H1 (cell line): Measurements from ENCODE around the gene PGLYRP4. TPM values are rescaled to one million over a fixed set of nuclear protein-coding genes. Genes with fewer than 3 reads are reported as not detected.

Experiments
- CTCF ChIA-PET: fragments of 300-600 bp; sonication (Branson Sonifier 250); formaldehyde crosslinking; loops from one replicate; lab custom pipeline; 2021; ENCODE audit not compliant: partially characterized antibody; lab: Charles Lee
- POLR2A ChIA-PET: fragments of 300-600 bp; sonication (Branson Sonifier 250); formaldehyde crosslinking; loops from one replicate; lab custom pipeline; 2021; ENCODE audit warnings: inconsistent platforms; ENCODE audit not compliant: partially characterized antibody; lab: Charles Lee
- DNase-seq, 2 experiments: peaks; one replicate each; pipeline versions ENCODE4 v3.0.0 to v3.0.0-alpha.2; 2010 to 2022; ENCODE audit warnings: low spot score in 2 of 2, low read depth in 1 of 2, mixed read lengths in 1 of 2
- FAIRE-seq: peaks from 2 replicates; lab custom pipeline; 2011; peaks lifted over from hg19 to GRCh38; lab: Jason Lieb, UNC
- H2AFZ ChIP-seq: 2 replicates; pipeline ENCODE4 v1.8.1; 2012; ENCODE audit warnings: low read length, inconsistent platforms
- H2AK5ac ChIP-seq: 2 replicates; pipeline ENCODE4 v1.6.1; 2013; ENCODE audit warnings: low read depth, low read length
- H2BK120ac ChIP-seq: replicated peaks from 2 replicates; pipeline ENCODE3; 2013; ENCODE audit warnings: low read depth, low read length, inconsistent platforms
- H2BK12ac ChIP-seq: 2 replicates; pipeline ENCODE4 v1.6.1; 2013; ENCODE audit warnings: low read depth, low read length
- H2BK15ac ChIP-seq: 2 replicates; pipeline ENCODE4 v1.6.1; 2013; ENCODE audit warnings: low read length
- H2BK20ac ChIP-seq: 2 replicates; pipeline ENCODE4 v1.6.1; 2013; ENCODE audit warnings: low read length
- H2BK5ac ChIP-seq: 2 replicates; pipeline ENCODE4 v1.6.1; 2013; ENCODE audit warnings: low read depth, low read length
- H3K14ac ChIP-seq: 2 replicates; pipeline ENCODE4 v1.6.1; 2013; ENCODE audit warnings: inconsistent platforms; ENCODE audit not compliant: insufficient read length
- H3K18ac ChIP-seq: 2 replicates; pipeline ENCODE4 v1.6.1; 2013; ENCODE audit warnings: low read length; ENCODE audit errors: extremely low read depth
- H3K23ac ChIP-seq: 2 replicates; pipeline ENCODE4 v1.6.1; 2013; ENCODE audit warnings: inconsistent platforms; ENCODE audit not compliant: insufficient read length
- H3K23me2 ChIP-seq: 2 replicates; pipeline ENCODE4 v1.6.1; 2013; ENCODE audit warnings: low read depth, low read length
- H3K27ac ChIP-seq: 2 replicates; pipeline ENCODE4 v1.6.1; 2011; ENCODE audit warnings: low read depth, low read length, inconsistent platforms
- H3K27me3 ChIP-seq, 4 experiments: replicated peaks in 1 of 4; 1 replicate in 1 of 4; 2 replicates in 3 of 4; pipeline versions ENCODE4 v1.6.1 to v1.8.1; 2011 to 2013; ENCODE audit warnings: low read length in 3 of 4, mild to moderate bottlenecking in 3 of 4, inconsistent platforms in 2 of 4, mixed read lengths in 2 of 4, moderate library complexity in 1 of 4; ENCODE audit not compliant: control insufficient read depth in 3 of 4, insufficient read depth in 3 of 4; ENCODE audit errors: extremely low read depth in 1 of 4
- H3K36me3 ChIP-seq, 4 experiments: 2 replicates each; pipeline versions ENCODE4 v1.6.1 to v1.8.1; 2011 to 2013; ENCODE audit warnings: mild to moderate bottlenecking in 4 of 4, low read length in 3 of 4, moderate library complexity in 2 of 4, control low read depth in 1 of 4, inconsistent platforms in 1 of 4; ENCODE audit not compliant: insufficient read depth in 4 of 4, control insufficient read depth in 2 of 4
- H3K4ac ChIP-seq: replicated peaks from 2 replicates; pipeline ENCODE3; 2013; ENCODE audit warnings: low read length, low read depth, mixed read lengths, inconsistent platforms; ENCODE audit not compliant: insufficient read length
- H3K4me1 ChIP-seq, 4 experiments: replicated peaks in 1 of 4; 1 replicate in 1 of 4; 2 replicates in 3 of 4; pipeline versions ENCODE4 v1.6.1 to v1.8.1; 2011 to 2013; ENCODE audit warnings: low read length in 3 of 4, inconsistent platforms in 2 of 4, mixed read lengths in 1 of 4; ENCODE audit not compliant: insufficient read depth in 4 of 4, control insufficient read depth in 3 of 4
- H3K4me2 ChIP-seq, 2 experiments: 2 replicates each; pipeline versions ENCODE4 v1.6.1 to v1.8.1; 2011 to 2013; ENCODE audit warnings: low read depth in 2 of 2, low read length in 2 of 2, control low read depth in 1 of 2, inconsistent platforms in 1 of 2, mild to moderate bottlenecking in 1 of 2; ENCODE audit not compliant: insufficient read depth in 1 of 2
- H3K4me3 ChIP-seq, 4 experiments: fragments of 200-600, 300-600 bp in 1 of 4; sonication (generic), shearing (Covaris generic), sonication (Bioruptor Twin) in 1 of 4; 2 replicates each; pipeline versions ENCODE4 v1.5.1 to v1.8.1; 2011 to 2016; ENCODE audit warnings: low read length in 4 of 4, low read depth in 3 of 4, control low read depth in 2 of 4, inconsistent platforms in 2 of 4, mild to moderate bottlenecking in 2 of 4, mixed read lengths in 1 of 4, moderate library complexity in 1 of 4; ENCODE audit not compliant: insufficient read depth in 2 of 4; ENCODE audit errors: extremely low read depth in 1 of 4
- H3K56ac ChIP-seq: replicated peaks from 2 replicates; pipeline ENCODE3; 2013; ENCODE audit warnings: low read depth, mild to moderate bottlenecking, mixed read lengths, low read length, inconsistent platforms; ENCODE audit not compliant: insufficient read length
- H3K79me1 ChIP-seq: 2 replicates; pipeline ENCODE4 v1.6.1; 2013; ENCODE audit warnings: low read depth, low read length, control low read depth
- H3K79me2 ChIP-seq, 2 experiments: 2 replicates each; pipeline versions ENCODE4 v1.6.1 to v1.8.1; 2012 to 2013; ENCODE audit warnings: low read length in 2 of 2, mild to moderate bottlenecking in 2 of 2, inconsistent platforms in 1 of 2; ENCODE audit not compliant: insufficient read depth in 2 of 2, control insufficient read depth in 1 of 2
- H3K9ac ChIP-seq, 4 experiments: replicated peaks in 1 of 4; 1 replicate in 1 of 4; 2 replicates in 3 of 4; pipeline versions ENCODE4 v1.6.1 to v1.8.1; 2011 to 2013; ENCODE audit warnings: low read depth in 3 of 4, low read length in 3 of 4, control low read depth in 2 of 4, mild to moderate bottlenecking in 2 of 4, moderate library complexity in 2 of 4, inconsistent platforms in 1 of 4; ENCODE audit errors: extremely low read depth in 1 of 4
- H3K9me3 ChIP-seq, 2 experiments: 2 replicates each; pipeline versions ENCODE4 v1.6.1 to v1.8.1; 2012 to 2013; ENCODE audit warnings: mild to moderate bottlenecking in 2 of 2, moderate library complexity in 2 of 2, control low read depth in 1 of 2, inconsistent platforms in 1 of 2, low read depth in 1 of 2, low read length in 1 of 2, mixed read lengths in 1 of 2; ENCODE audit not compliant: insufficient read depth in 2 of 2
- H4K20me1 ChIP-seq, 2 experiments: replicated peaks in 1 of 2; 2 replicates each; pipeline versions ENCODE3 to v1.8.1; 2011 to 2013; ENCODE audit warnings: inconsistent platforms in 2 of 2, low read length in 2 of 2, mild to moderate bottlenecking in 1 of 2; ENCODE audit not compliant: insufficient read depth in 2 of 2, control insufficient read depth in 1 of 2
- H4K5ac ChIP-seq: 2 replicates; pipeline ENCODE4 v1.6.1; 2013; ENCODE audit warnings: low read length, low read depth, mixed read lengths, inconsistent platforms; ENCODE audit not compliant: insufficient read length
- H4K8ac ChIP-seq: 2 replicates; pipeline ENCODE4 v1.8.0; 2013; ENCODE audit warnings: mild to moderate bottlenecking, moderate library complexity, low read length, inconsistent platforms; ENCODE audit not compliant: insufficient read depth; ENCODE audit errors: extremely low read depth
- H4K91ac ChIP-seq: replicated peaks from 2 replicates; pipeline ENCODE3; 2013; ENCODE audit warnings: low read length, mixed read lengths, inconsistent platforms; ENCODE audit not compliant: insufficient read length
- KDM4A ChIP-seq: IDR thresholded peaks from one replicate; pipeline ENCODE4 v1.7.1; 2012; ENCODE audit warnings: low read depth, mild to moderate bottlenecking, moderate library complexity, low read length, inconsistent platforms; ENCODE audit not compliant: severe bottlenecking
- POU5F1 ChIP-seq: IDR thresholded peaks from 2 replicates; pipeline ENCODE4 v1.6.1; 2011; ENCODE audit warnings: low read depth, mild to moderate bottlenecking, low read length, moderate library complexity
- RNF2 ChIP-seq: fragments of 200-900, 300-1000 bp; sonication (generic); IDR thresholded peaks from 2 replicates; pipeline ENCODE4 v1.7.1; 2016; ENCODE audit warnings: borderline replicate concordance, low read depth, mild to moderate bottlenecking, antibody characterized with exemption, low read length; ENCODE audit not compliant: poor library complexity, severe bottlenecking; ENCODE audit errors: missing control alignments
- ZNF274 ChIP-seq: IDR thresholded peaks from 2 replicates; pipeline ENCODE4 v1.7.0; 2012; ENCODE audit warnings: low read length, borderline replicate concordance; ENCODE audit errors: extremely low read depth
- WGBS, 2 experiments: shearing (Covaris generic) in 1 of 2; methylation state at CpG; one replicate each; pipeline versions ENCODE4 v1.1.6 to v1.1.7; 2013 to 2015; ENCODE audit warnings: low lambda C conversion rate in 2 of 2, mixed read lengths in 2 of 2, inconsistent platforms in 1 of 2, low coverage in 1 of 2, missing lambda C conversion rate in 1 of 2; ENCODE audit not compliant: insufficient replicate concordance in 2 of 2, insufficient coverage in 1 of 2, insufficient read length in 1 of 2; ENCODE audit errors: extremely low coverage in 1 of 2, missing lambda C conversion rate in 1 of 2; 5-methylcytosine and 5-hydroxymethylcytosine counted together
- polyA plus RNA-seq, 7 experiments: library from polyadenylated mRNA; depleted of rRNA in 3 of 7; stranded (reverse) in 5 of 7; unstranded in 2 of 7; fragments of >200 nt in 5 of 7; fragments of 200-250 nt in 2 of 7; gene quantifications; 1 replicate in 5 of 7; 2 replicates in 1 of 7; 4 replicates in 1 of 7; pipeline versions ENCODE4 v1.2.1 to v1.2.3, GENCODE V29; 2011 to 2013; ENCODE audit warnings: missing spikeins in 2 of 7, mixed read lengths in 2 of 7
- total RNA-seq: library from RNA; stranded (reverse); fragmentation: NEBNext Ultra II Directional; extraction: Animal tissue kit (Norgen Biotek cat#: 25700); gene quantifications from 2 replicates; pipeline ENCODE4 v1.2.1, GENCODE V29; 2021

The PGLYRP4 gene
- total and polyA plus RNA-seq, 2 of the 8 experiments (the other 6 are each of a cell fraction or from before 2014, with no cell fraction given) = not detected

GRCh38 chr1:153347856-153348255 is 785 bp downstream of the PGLYRP4 start:
- H2BK5ac ChIP-seq = no peak overlapping the region
- H4K20me1 ChIP-seq = no peaks in the 10 kb centered on the region
- H3K9ac ChIP-seq = no peak overlapping the region
- no peak overlapping the region for H2BK15ac ChIP-seq
- H3K4me2 ChIP-seq = no peak overlapping the region
- peaks cover 0 to 2% (median 0%) of the 10 kb centered on the region in 4 experiments; a peak in 1 of 7 replicates for H3K27me3 ChIP-seq
- no peak overlapping the region for H2BK120ac ChIP-seq
- H2AK5ac ChIP-seq = no peak overlapping the region
- no peak overlapping the region for H2BK20ac ChIP-seq
- FAIRE-seq = no peak
- POLR2A ChIA-PET = interaction anchor here (0.6 kb wide), 1 partner anchor 287 kb away, joined by 4 read pairs; no protein-coding TSS in a partner anchor
- no peak overlapping the region for H2AFZ ChIP-seq
- H3K9me3 ChIP-seq = no peaks in the 10 kb centered on the region
- peak in 1 of 2 experiments; percentile 8 for DNase-seq
- no peaks in the 10 kb centered on the region for H3K36me3 ChIP-seq
- H2BK12ac ChIP-seq = no peak overlapping the region
- WGBS, 2 experiments = 75% methylated on average over 7 of the region's 7 CpGs; no CpG with 5 or more reads in 1 of the 2 experiments
- no peaks in the 10 kb centered on the region for H3K79me1 ChIP-seq
- no peak overlapping the region for H3K27ac ChIP-seq
- no peaks in the 10 kb centered on the region; a peak in 1 of 7 replicates for H3K4me1 ChIP-seq
- H3K23ac ChIP-seq = no peak overlapping the region
- H4K8ac ChIP-seq = no peak overlapping the region
- CTCF ChIA-PET = interaction anchor here (0.6 to 8.5 kb wide), 4 partner anchors 11 to 145 kb away, joined by 3 to 360 read pairs (median 4); no protein-coding TSS in a partner anchor
- H3K56ac ChIP-seq = no peak overlapping the region
- H3K18ac ChIP-seq = no peak overlapping the region
- H3K79me2 ChIP-seq = no peaks in the 10 kb centered on the region
- H3K14ac ChIP-seq = no peak overlapping the region
- no peak overlapping the region for H3K4me3 ChIP-seq
- no peak overlapping the region for H4K91ac ChIP-seq
- no peak for TF ChIP-seq POU5F1
- no peak for TF ChIP-seq RNF2
- TF ChIP-seq KDM4A = no peak
- TF ChIP-seq ZNF274 = no peak
- H4K5ac ChIP-seq = no peak overlapping the region
- H3K4ac ChIP-seq = no peak overlapping the region
- H3K23me2 ChIP-seq = no peaks in the 10 kb centered on the region
